Measurements from ENCODE around the gene TBC1D5.
"Not testable (repeated sequence)": the region's sequence is repeated elsewhere in the genome, so short reads cannot be mapped to it uniquely, and the experiment has no call there.

The TBC1D5 gene

DNA sequence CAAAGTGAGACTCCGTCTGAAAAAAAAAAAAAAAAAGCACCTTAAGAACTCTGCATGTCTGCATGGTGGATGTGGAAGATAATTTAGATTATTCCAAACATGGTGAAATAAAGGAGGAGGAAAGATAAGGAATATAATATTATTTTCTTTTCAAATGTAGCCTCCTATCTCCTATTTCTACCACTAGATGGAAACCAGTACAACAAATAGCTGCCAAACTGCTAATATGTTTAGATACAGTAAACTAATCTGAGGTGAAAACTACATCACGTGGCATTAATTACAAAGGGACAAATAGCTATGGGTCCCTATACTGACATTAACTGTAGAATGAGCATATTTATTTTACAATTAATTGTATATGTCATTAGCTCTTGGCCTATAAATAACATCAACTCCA is 197.8 kb downstream of the TBC1D5 start:
- TF ChIP-seq, protein P1, sequence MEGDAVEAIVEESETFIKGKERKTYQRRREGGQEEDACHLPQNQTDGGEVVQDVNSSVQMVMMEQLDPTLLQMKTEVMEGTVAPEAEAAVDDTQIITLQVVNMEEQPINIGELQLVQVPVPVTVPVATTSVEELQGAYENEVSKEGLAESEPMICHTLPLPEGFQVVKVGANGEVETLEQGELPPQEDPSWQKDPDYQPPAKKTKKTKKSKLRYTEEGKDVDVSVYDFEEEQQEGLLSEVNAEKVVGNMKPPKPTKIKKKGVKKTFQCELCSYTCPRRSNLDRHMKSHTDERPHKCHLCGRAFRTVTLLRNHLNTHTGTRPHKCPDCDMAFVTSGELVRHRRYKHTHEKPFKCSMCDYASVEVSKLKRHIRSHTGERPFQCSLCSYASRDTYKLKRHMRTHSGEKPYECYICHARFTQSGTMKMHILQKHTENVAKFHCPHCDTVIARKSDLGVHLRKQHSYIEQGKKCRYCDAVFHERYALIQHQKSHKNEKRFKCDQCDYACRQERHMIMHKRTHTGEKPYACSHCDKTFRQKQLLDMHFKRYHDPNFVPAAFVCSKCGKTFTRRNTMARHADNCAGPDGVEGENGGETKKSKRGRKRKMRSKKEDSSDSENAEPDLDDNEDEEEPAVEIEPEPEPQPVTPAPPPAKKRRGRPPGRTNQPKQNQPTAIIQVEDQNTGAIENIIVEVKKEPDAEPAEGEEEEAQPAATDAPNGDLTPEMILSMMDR (conservative IDR thresholded peaks at IDR 0.05), result peak; percentile 14; the same call in 1 of the 2 replicates
- TF ChIP-seq ZFX (IDR thresholded peaks at IDR 0.05), result no peak

GRCh38 chr3:17542591-17542990 is 199.8 kb downstream of the TBC1D5 start:
- TF ChIP-seq ZFX (IDR thresholded peaks at IDR 0.05), result no peak
- TF ChIP-seq, protein P1 (conservative IDR thresholded peaks at IDR 0.05), result no peak
- no peak overlapping the region for H3K27ac ChIP-seq

More for the DNA sequence above, 197.8 kb downstream of the TBC1D5 start:
- no peak overlapping the region for H3K27ac ChIP-seq

GRCh38 chr3:17539436-17539835 is 203.0 kb downstream of the TBC1D5 start:
- TF ChIP-seq, protein P1 (conservative IDR thresholded peaks at IDR 0.05), result no peak
- no peak for TF ChIP-seq ZFX (IDR thresholded peaks at IDR 0.05)

GRCh38 chr3:17535274-17535673 is 207.2 kb downstream of the TBC1D5 start:
- TF ChIP-seq, protein P1 (conservative IDR thresholded peaks at IDR 0.05), result no peak
- H3K27ac ChIP-seq, result no peak overlapping the region

More at GRCh38 chr3:17539436-17539835, 203.0 kb downstream of the TBC1D5 start:
- H3K27ac ChIP-seq, result no peak overlapping the region

DNA sequence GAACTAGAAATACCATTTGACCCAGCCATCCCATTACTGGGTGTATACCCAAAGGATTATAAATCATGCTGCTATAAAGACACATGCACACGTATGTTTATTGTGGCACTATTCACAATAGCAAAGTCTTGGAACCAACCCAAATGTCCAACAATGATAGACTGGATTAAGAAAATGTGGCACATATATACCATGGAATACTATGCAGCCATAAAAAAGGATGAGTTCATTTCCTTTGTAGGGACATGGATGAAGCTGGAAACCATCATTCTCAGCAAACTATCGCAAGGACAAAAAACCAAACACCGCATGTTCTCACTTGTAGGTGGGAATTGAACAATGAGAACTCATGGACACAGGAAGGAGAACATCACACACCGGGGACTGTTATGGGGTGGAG is 210.0 kb downstream of the TBC1D5 start:
- not testable (repeated sequence) for H3K27ac ChIP-seq

- TF ChIP-seq, protein P1 (conservative IDR thresholded peaks at IDR 0.05), result no peak
- no peak for TF ChIP-seq ZFX (IDR thresholded peaks at IDR 0.05)
- H3K27ac ChIP-seq, result no peak overlapping the region
Observed at GRCh38 chr3:17529677-17530076, 212.8 kb downstream of the TBC1D5 start.

- no peak for TF ChIP-seq ZFX (IDR thresholded peaks at IDR 0.05)
- TF ChIP-seq, protein P1 (conservative IDR thresholded peaks at IDR 0.05), result no peak
- H3K27ac ChIP-seq, result no peak overlapping the region
Observed at GRCh38 chr3:17518189-17519059, 224.0 kb downstream of the TBC1D5 start.
